Effector memory CD8-positive, alpha-beta T cell (primary cell): ENCODE measurements around the gene LRRC36.
A peak's percentile ranks its signal among the peaks of the same experiment; 100 is the strongest.
"Not testable (repeated sequence)": the region's sequence is repeated elsewhere in the genome, so short reads cannot be mapped to it uniquely, and the experiment has no call there.

Source experiments
- ATAC-seq: fragments of 150-1000 bp; cut with Tn5 transposase; replicated peaks from 2 replicates; pipeline ENCODE4 v1.10.0; 2021; ENCODE audit warnings: mild to moderate bottlenecking, moderate library complexity
- DNase-seq, 3 experiments: peaks; one replicate each; pipeline ENCODE4 v3.0.0; 2021
- H3K27ac Mint-ChIP-seq, 2 donors: one replicate each; pipeline ENCODE4 v1.8.0; 2022; ENCODE audit warnings: mild to moderate bottlenecking in 2 of 2, mixed read lengths in 2 of 2, moderate library complexity in 2 of 2
- H3K27me3 Mint-ChIP-seq, 2 donors: one replicate each; pipeline ENCODE4 v1.8.0; 2022; ENCODE audit warnings: mixed read lengths in 2 of 2
- H3K36me3 Mint-ChIP-seq: one replicate; pipeline ENCODE4 v1.8.0; 2022; ENCODE audit warnings: mild to moderate bottlenecking, moderate library complexity, mixed read lengths; ENCODE audit not compliant: insufficient read depth
- H3K4me1 Mint-ChIP-seq, 2 donors: one replicate each; pipeline ENCODE4 v1.8.0; 2022; ENCODE audit warnings: low read depth in 2 of 2, mixed read lengths in 2 of 2
- H3K4me3 Mint-ChIP-seq, 2 donors: one replicate each; pipeline ENCODE4 v1.8.0; 2022; ENCODE audit warnings: mild to moderate bottlenecking in 2 of 2, mixed read lengths in 2 of 2, moderate library complexity in 2 of 2
- H3K9me3 Mint-ChIP-seq, 2 donors: one replicate each; pipeline ENCODE4 v1.8.0; 2022; ENCODE audit warnings: mixed read lengths in 2 of 2

LRRC36 gene

DNA sequence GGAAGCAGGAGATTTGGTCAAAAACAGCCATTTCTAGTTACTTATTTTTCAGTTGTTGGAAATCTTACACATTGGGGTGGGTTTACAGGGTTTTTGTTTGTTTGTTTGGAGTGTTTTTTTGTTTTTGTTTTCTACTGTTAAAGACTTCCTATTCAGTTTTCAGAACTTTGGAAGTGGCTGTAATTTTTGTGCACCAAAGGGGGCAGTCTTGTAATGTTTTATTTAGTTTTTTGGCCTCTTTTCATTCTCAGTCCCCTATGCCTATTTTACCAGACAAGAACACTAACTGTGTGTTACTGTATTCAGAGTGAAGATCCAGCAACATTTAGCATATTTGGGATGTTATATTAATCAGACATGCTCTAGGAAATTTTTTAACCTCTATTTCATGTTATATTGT lies 46.0 kb downstream of the LRRC36 start:
- Mint-ChIP-seq H3K9me3 (no peaks in the 10 kb centered on the region), H3K36me3 (peaks cover 3% of the 10 kb centered on the region), H3K4me1 (no peaks in the 10 kb centered on the region), H3K27ac (no peak overlapping the region), H3K27me3 (peaks cover 7 to 21% of the 10 kb centered on the region in 2 donors), H3K4me3 (no peak overlapping the region)
- DNase-seq = no peak
- ATAC-seq = no peak

DNA sequence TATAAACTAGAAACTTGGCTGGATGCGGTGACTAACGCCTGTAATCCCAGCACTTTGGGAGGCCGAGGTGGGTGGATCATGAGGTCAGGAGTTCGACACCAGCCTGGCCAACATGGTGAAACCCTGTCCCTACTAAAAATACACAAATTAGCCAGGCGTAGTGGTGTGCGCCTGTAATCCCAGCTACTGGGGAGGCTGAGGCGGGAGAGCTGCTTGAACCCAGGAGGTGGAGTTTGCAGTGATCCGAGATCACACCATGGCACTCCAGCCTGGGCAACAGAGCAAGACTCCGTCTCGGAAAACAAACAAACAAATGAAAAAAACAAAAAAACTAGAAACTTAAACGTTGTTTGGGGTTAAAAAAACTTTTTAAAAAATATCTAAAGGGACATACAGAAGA lies 49.4 kb downstream of the LRRC36 start:
- not testable (repeated sequence) for H3K27ac Mint-ChIP-seq, ATAC-seq, H3K4me1 Mint-ChIP-seq, DNase-seq, H3K9me3 Mint-ChIP-seq, H3K4me3 Mint-ChIP-seq, H3K36me3 Mint-ChIP-seq
- peaks cover 7 to 24% of the 10 kb centered on the region in 2 donors for H3K27me3 Mint-ChIP-seq

DNA sequence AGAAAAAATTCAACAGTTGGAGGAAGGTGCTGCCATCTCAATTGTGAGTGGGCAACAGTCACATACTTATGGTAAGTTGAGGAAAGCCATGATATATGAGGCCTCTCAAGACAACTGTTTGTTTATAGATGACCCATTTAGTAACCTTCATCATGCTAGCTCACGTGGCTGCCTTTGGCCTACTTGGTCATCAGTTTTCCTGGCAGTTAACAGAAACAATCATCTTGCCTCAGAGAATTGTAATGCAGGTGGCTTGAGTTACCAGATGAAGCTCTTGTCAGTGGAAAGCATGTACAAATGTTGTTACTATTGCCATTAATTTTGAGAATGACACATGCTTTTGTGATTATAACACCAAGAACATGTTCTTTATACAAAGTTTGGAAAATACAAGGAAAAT lies 52.0 kb downstream of the LRRC36 start:
- peaks cover 3% of the 10 kb centered on the region for H3K36me3 Mint-ChIP-seq
- no peak for DNase-seq
- no peak for ATAC-seq
- no peaks in the 10 kb centered on the region for H3K9me3 Mint-ChIP-seq
- no peak overlapping the region for H3K27ac Mint-ChIP-seq
- H3K4me3 Mint-ChIP-seq = no peak overlapping the region
- H3K27me3 Mint-ChIP-seq = peaks cover 7 to 24% of the 10 kb centered on the region in 2 donors
- H3K4me1 Mint-ChIP-seq = no peaks in the 10 kb centered on the region

GRCh38 chr16:67383284-67383683 lies 56.7 kb downstream of the LRRC36 start:
- H3K27ac Mint-ChIP-seq = no peak overlapping the region
- no peak for ATAC-seq

GRCh38 chr16:67384778-67385510 lies 58.3 kb downstream of the LRRC36 start:
- Mint-ChIP-seq H3K4me1 (no peaks in the 10 kb centered on the region), H3K27ac (no peak overlapping the region), H3K27me3 (no peaks in the 10 kb centered on the region), H3K9me3 (no peaks in the 10 kb centered on the region), H3K4me3 (no peak overlapping the region), H3K36me3 (no peaks in the 10 kb centered on the region)
- ATAC-seq (no peak), DNase-seq (no peak)

More at GRCh38 chr16:67383284-67383683, 56.7 kb downstream of the LRRC36 start:
- DNase-seq = no peak
- Mint-ChIP-seq H3K9me3 (no peaks in the 10 kb centered on the region), H3K27me3 (no peaks in the 10 kb centered on the region), H3K4me3 (no peak overlapping the region), H3K4me1 (no peaks in the 10 kb centered on the region), H3K36me3 (no peaks in the 10 kb centered on the region)

GRCh38 chr16:67386861-67387455 lies 60.3 kb downstream of the LRRC36 start:
- DNase-seq (no peak), ATAC-seq (no peak)
- H3K27me3 Mint-ChIP-seq = peaks cover 2 to 19% of the 10 kb centered on the region in 2 donors
- no peaks in the 10 kb centered on the region for H3K4me1 Mint-ChIP-seq
- no peak overlapping the region for H3K4me3 Mint-ChIP-seq
- no peaks in the 10 kb centered on the region for H3K9me3 Mint-ChIP-seq
- peak overlapping the region in 1 of 2 donors; percentile 21 for H3K27ac Mint-ChIP-seq
- H3K36me3 Mint-ChIP-seq = peaks cover 3% of the 10 kb centered on the region

DNA sequence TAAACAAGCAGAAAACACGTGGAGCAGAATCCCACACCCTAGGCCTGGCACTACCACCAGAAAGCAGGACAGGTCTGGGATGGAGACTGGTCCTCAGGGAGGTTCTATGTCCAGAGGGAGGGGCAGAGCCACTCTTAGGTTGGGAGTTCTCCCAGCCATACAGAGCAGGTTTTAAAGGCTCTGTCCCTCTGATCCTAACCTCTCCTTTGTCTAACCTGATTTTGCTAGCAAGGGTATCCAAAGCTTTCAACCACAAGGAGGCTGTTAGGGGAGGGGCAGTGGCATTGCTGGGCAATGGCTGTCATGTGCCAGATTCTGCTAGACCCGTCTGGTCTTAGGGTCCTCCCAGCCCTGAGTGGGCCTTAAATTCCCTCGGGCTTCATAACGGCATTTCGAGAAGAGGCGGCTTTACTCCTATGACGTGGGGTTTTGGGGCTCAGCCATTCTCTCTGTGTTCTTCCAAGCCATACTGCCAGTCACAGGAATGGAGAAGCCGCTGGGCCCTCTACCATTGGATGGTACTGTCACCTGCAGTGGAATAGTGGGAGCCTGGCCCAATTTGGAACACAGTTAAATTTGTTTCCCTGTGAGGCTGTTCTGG lies 61.0 kb downstream of the LRRC36 start:
- DNase-seq (no peak), ATAC-seq (no peak)
- Mint-ChIP-seq H3K27ac (peak overlapping the region in 1 of 2 donors; percentile 21), H3K36me3 (peaks cover 3% of the 10 kb centered on the region), H3K4me3 (no peak overlapping the region), H3K27me3 (peaks cover 8 to 25% of the 10 kb centered on the region in 2 donors), H3K9me3 (no peaks in the 10 kb centered on the region), H3K4me1 (no peaks in the 10 kb centered on the region)

DNA sequence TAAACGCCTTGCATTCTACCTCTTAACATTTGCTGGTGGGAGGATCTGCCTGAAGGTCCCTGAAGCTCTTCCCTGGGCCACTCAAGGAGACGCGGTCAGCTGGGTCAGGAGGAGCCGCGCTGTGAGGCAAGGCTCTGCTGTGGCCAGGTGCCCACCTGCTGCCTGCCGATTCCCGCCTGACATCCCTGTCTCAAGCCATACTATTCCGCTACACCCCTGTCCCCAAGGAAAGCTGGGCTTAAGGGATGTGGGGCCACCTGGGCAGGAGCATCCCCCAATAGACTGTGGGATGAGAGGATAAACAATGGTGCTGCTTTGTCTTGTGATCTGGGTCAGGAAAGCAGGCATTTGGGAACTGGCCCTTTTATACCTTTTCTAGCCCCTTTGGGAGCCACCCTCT lies 61.6 kb downstream of the LRRC36 start:
- ATAC-seq (no peak), DNase-seq (no peak)
- Mint-ChIP-seq H3K36me3 (peaks cover 3% of the 10 kb centered on the region), H3K9me3 (no peaks in the 10 kb centered on the region), H3K27ac (no peak overlapping the region), H3K27me3 (peaks cover 11 to 31% of the 10 kb centered on the region in 2 donors), H3K4me3 (no peak overlapping the region), H3K4me1 (no peaks in the 10 kb centered on the region)

DNA sequence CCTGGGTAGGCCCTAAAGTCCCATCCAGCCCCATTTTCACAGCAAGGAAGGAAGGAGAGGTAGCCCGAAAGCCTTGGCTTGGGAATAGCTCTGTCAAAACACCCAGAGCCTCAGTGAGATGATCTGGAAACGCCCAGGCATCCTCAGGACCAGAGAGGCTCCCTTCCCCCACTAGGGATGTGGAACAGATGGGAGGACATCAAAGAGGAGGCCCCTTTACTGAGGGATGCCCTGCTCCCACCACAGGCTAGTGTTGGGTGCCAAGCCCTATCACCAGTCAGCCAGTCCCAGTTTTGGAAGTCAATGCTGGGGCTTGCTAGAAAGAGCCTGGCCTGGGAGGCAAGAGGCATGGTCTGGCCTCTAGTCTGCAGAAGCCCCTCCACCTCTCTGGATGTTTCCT lies 62.0 kb downstream of the LRRC36 start:
- Mint-ChIP-seq H3K4me3 (no peak overlapping the region), H3K9me3 (no peaks in the 10 kb centered on the region), H3K27me3 (peaks cover 12 to 35% of the 10 kb centered on the region in 2 donors), H3K36me3 (peaks cover 3% of the 10 kb centered on the region), H3K4me1 (peaks cover 0 to 2% of the 10 kb centered on the region in 2 donors), H3K27ac (no peak overlapping the region)
- no peak for DNase-seq
- ATAC-seq = no peak

- Mint-ChIP-seq H3K4me3 (no peak overlapping the region), H3K27ac (peak overlapping the region in 1 of 2 donors; percentile 44), H3K4me1 (peaks cover 5 to 9% of the 10 kb centered on the region in 2 donors), H3K9me3 (no peaks in the 10 kb centered on the region), H3K27me3 (peaks cover 22 to 51% of the 10 kb centered on the region in 2 donors), H3K36me3 (peaks cover 3% of the 10 kb centered on the region)
- ATAC-seq (no peak), DNase-seq (no peak)
Observed at GRCh38 chr16:67389911-67390815, 63.5 kb downstream of the LRRC36 start.

GRCh38 chr16:67390816-67391423 lies 64.3 kb downstream of the LRRC36 start:
- Mint-ChIP-seq H3K27ac (no peak overlapping the region), H3K27me3 (peaks cover 28 to 59% of the 10 kb centered on the region in 2 donors), H3K4me1 (peaks cover 5 to 9% of the 10 kb centered on the region in 2 donors), H3K9me3 (no peaks in the 10 kb centered on the region), H3K36me3 (peaks cover 3% of the 10 kb centered on the region), H3K4me3 (peak overlapping the region in 1 of 2 donors; percentile 26)
- ATAC-seq = no peak
- DNase-seq = no peak

GRCh38 chr16:67391424-67392300 lies 65.0 kb downstream of the LRRC36 start:
- H3K36me3 Mint-ChIP-seq = peaks cover 3% of the 10 kb centered on the region
- ATAC-seq (no peak), DNase-seq (no peak)
- no peaks in the 10 kb centered on the region for H3K9me3 Mint-ChIP-seq
- H3K4me1 Mint-ChIP-seq = peaks cover 5 to 9% of the 10 kb centered on the region in 2 donors
- peaks cover 29 to 65% of the 10 kb centered on the region in 2 donors for H3K27me3 Mint-ChIP-seq
- peak overlapping the region; percentile 22 to 31 for H3K4me3 Mint-ChIP-seq
- peak overlapping the region; percentile 44 to 71 for H3K27ac Mint-ChIP-seq
